Neural crest cell (in vitro differentiated cells): ENCODE data around the gene SUV39H1. TPM values are rescaled to one million over a fixed set of nuclear protein-coding genes. Genes with fewer than 3 reads are reported as not detected.

ENCODE experiments used
- DNase-seq: peaks from one replicate; pipeline ENCODE4 v3.0.0; 2021; ENCODE audit warnings: low read depth, mixed read lengths, low spot score
- H3K27ac Mint-ChIP-seq: one replicate; pipeline ENCODE4 v1.8.0; 2021; ENCODE audit warnings: mild to moderate bottlenecking, mixed read lengths; ENCODE audit not compliant: unreplicated experiment
- H3K27me3 Mint-ChIP-seq: 2 replicates; pipeline ENCODE4 v1.8.0; 2021; ENCODE audit warnings: low read depth, mild to moderate bottlenecking, mixed read lengths
- H3K36me3 Mint-ChIP-seq: 2 replicates; pipeline ENCODE4 v1.8.0; 2021; ENCODE audit warnings: low read depth, mild to moderate bottlenecking, mixed read lengths
- H3K4me1 Mint-ChIP-seq: 2 replicates; pipeline ENCODE4 v1.8.0; 2021; ENCODE audit warnings: mixed read lengths
- H3K4me3 Mint-ChIP-seq: one replicate; pipeline ENCODE4 v1.8.0; 2021; ENCODE audit warnings: mild to moderate bottlenecking, mixed read lengths
- H3K9me3 Mint-ChIP-seq: 2 replicates; pipeline ENCODE4 v1.8.0; 2021; ENCODE audit warnings: mixed read lengths
- CTCF ChIP-seq: fragments of 200-600 bp; sonication (generic); conservative IDR thresholded peaks from 2 replicates; pipeline ENCODE4 v1.5.0; 2021; ENCODE audit warnings: antibody characterized with exemption, mild to moderate bottlenecking
- total RNA-seq: library from RNA; stranded (reverse); gene quantifications from 2 replicates; pipeline ENCODE4 v1.2.1, GENCODE V29; 2021

Gene SUV39H1
- total RNA-seq, 1 donor from 2014 or later: 20.8 TPM

- H3K27me3 Mint-ChIP-seq: no peaks in the 10 kb centered on the region
- H3K27ac Mint-ChIP-seq: no peak overlapping the region
- H3K4me3 Mint-ChIP-seq: no peak overlapping the region
- peaks cover 5% of the 10 kb centered on the region for H3K9me3 Mint-ChIP-seq
- TF ChIP-seq CTCF: no peak
- DNase-seq: no peak
- peaks cover under 1% of the 10 kb centered on the region for H3K36me3 Mint-ChIP-seq
- H3K4me1 Mint-ChIP-seq: no peaks in the 10 kb centered on the region
Measured at GRCh38 chrX:48713847-48714246, 17.3 kb downstream of the SUV39H1 start.

GRCh38 chrX:48714573-48714972, 18.0 kb downstream of the SUV39H1 start:
- TF ChIP-seq CTCF: no peak
- no peak for DNase-seq
- no peaks in the 10 kb centered on the region for H3K27me3 Mint-ChIP-seq
- H3K27ac Mint-ChIP-seq: no peak overlapping the region
- peaks cover 5% of the 10 kb centered on the region for H3K9me3 Mint-ChIP-seq
- no peaks in the 10 kb centered on the region for H3K36me3 Mint-ChIP-seq
- no peaks in the 10 kb centered on the region for H3K4me1 Mint-ChIP-seq
- H3K4me3 Mint-ChIP-seq: no peak overlapping the region

- Mint-ChIP-seq H3K4me3 (no peak overlapping the region), H3K27me3 (no peaks in the 10 kb centered on the region), H3K9me3 (peaks cover 5% of the 10 kb centered on the region), H3K36me3 (no peaks in the 10 kb centered on the region), H3K4me1 (no peaks in the 10 kb centered on the region), H3K27ac (no peak overlapping the region)
- TF ChIP-seq CTCF: no peak
- DNase-seq: no peak
Measured at GRCh38 chrX:48715072-48715471, 18.5 kb downstream of the SUV39H1 start.

- TF ChIP-seq CTCF: no peak
- Mint-ChIP-seq H3K27ac (no peak overlapping the region), H3K9me3 (peaks cover 2% of the 10 kb centered on the region), H3K4me1 (no peaks in the 10 kb centered on the region), H3K36me3 (no peaks in the 10 kb centered on the region), H3K4me3 (no peak overlapping the region), H3K27me3 (no peaks in the 10 kb centered on the region)
- DNase-seq: no peak
Measured at GRCh38 chrX:48715876-48716502, 19.5 kb downstream of the SUV39H1 start.

GRCh38 chrX:48719958-48720357, 23.4 kb downstream of the SUV39H1 start:
- no peak for TF ChIP-seq CTCF
- DNase-seq: no peak
- H3K4me3 Mint-ChIP-seq: no peak overlapping the region
- H3K36me3 Mint-ChIP-seq: no peaks in the 10 kb centered on the region
- no peaks in the 10 kb centered on the region for H3K27me3 Mint-ChIP-seq
- H3K27ac Mint-ChIP-seq: no peak overlapping the region
- H3K9me3 Mint-ChIP-seq: peaks cover 2% of the 10 kb centered on the region
- no peaks in the 10 kb centered on the region for H3K4me1 Mint-ChIP-seq
